ENCODE measurements around the gene NIM1K. TPM values are rescaled to one million over a fixed set of nuclear protein-coding genes. Genes with fewer than 3 reads are reported as not detected.
"Not testable (repeated sequence)": the region's sequence is repeated elsewhere in the genome, so short reads cannot be mapped to it uniquely, and the experiment has no call there.

NIM1K gene
- polyA plus RNA-seq, 12 donors: 0.13 to 0.95 (median 0.36) TPM; not detected in 3

DNA sequence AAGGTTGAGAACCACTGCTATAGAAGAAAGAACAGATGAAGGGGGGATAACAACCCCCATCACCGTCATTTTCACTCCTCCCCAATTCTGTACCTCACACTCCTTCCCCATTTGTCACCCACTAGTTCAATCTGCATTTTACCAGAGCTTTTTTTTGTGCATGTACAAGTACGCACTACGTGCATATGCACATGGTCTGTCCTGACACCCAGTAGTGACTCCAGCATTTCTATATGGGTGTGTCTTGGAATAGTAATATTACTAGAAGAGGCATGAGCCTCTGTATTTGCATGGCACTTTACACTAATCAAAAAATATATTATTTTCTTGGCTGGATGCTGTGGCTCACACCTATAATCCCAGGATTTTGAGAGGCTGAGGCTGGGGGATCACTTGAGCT is 38.7 kb downstream of the NIM1K start:
- no peak for DNase-seq

DNA sequence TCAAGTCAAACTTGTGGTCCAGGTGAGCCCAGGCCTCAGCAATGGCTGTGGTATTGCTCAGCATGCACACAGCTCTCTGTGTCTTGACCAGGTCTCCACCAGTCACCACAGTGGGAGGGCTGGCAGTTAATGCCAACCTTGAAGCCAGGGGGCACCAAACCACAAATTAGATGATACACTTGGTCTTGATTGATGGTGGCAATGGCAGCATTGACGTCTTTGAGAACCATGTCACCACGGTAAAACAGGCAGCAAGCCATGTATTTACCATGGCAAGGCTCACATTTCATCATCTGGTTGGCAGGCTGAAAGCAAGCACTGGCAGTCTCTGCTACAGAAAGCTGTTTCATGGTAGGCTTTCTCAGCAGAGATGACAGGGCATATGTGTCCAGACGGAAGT is 40.0 kb downstream of the NIM1K start:
- no peak for DNase-seq

DNA sequence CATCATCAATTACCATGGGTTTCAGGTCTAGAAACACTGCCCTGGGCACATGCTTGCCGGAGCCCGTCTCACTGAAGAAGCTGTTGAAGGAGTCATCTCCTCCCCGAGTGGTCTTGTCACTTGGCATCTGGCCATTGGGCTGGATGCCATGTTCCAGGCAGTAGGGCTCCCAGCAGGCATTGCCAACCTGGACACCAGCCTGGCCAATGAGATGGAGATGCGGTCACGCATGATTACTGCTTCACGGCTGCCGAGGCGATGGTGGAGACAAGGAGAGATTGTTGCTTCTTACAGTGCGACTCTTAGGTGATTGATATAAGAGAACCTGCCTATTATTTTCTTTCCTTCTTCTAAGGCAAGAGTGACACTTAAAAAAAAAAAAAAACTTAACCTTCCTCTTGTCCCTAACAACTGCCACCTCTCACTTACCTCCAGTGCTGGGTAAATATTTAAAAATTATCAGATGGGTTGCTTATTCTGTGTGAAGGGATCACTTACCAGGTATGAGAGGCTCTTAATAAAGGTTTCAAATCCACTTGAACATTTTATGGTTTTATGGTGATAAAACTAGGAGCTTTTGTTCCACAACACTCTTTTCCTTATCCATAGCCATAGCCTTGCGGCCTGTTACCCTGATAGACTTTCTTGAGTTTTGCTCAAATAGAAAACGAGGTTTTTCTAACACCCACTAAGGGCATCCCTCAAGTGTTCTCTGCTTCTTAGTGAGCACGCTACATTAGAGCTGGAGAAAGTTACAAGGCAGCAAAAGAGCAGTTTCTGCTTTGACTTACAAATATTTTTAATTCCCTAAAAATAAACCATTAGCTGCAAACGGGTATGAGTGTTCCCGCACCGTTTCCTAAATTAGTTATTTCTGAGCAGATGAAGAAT is 41.2 kb downstream of the NIM1K start:
- DNase-seq: no peak

DNA sequence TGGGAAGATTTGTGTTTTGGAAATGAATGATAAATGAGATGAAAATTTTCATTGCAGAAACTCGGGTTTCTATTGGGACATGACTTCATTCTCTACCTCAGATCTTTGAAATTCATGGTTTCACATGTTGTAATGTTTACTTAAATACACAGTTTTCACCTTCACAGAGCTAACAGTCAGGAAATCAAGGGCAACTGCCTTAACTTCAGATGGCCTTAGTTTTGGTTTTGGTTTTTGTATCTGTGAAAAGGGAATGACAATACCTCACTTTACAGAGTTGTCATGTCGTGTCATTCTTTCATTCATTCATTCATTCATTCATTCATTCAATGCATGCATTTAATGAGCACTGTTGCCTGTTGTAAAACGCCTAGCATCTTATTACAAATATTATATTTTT is 41.9 kb downstream of the NIM1K start:
- DNase-seq: no peak

DNA sequence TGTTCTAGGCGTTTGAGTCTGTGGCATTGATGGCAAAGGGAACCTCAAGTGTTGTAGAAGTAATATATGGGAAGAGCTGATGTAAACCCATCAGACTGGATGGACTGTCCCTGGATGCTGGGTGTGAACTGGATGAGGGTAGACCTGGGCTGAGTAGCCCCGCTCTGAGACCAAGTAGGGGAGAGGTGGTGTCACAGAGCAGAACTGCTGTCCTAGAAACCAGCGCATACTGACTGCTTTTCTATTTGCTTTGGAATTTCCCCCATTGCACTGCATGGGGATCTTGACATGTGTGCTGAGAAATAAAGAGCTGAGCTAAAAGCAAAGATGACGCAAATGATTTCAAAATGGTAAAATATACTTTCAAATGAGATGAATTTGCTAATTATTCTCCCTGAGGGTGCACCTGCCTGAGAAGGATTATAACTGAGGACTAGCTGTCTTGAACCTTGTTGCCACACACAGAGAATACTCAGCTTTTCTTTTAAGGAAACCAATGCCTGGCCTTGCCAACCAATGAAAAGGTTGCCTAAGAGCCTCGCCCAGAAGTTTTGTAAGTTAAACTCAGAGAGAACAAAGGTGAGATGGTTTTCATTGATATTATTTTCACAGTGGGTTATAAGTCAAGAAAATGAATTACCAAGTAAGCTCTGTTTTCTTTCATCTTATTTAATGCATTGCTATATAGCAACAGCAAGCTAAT is 44.8 kb downstream of the NIM1K start:
- no peak for DNase-seq

DNA sequence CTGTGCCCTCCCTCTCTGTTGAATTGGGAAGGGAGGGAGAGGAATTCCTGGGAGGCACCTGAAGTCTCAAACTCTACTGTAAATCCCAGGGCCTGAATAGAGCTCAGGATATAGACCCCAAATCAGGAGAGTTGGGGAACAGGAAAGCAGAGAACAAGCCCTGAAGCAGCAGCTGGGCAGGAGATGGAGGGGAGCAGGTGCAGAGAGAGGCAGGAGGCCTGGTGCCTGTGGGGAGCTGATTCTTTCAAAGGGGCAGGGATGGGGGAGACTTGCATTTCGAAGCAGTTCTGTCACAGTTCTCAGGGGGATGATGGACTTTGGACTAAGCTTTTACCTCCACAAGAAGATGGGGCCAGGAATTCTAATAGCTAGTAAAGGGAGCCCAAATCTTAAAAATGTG is 50.2 kb downstream of the NIM1K start:
- no peak for DNase-seq

DNA sequence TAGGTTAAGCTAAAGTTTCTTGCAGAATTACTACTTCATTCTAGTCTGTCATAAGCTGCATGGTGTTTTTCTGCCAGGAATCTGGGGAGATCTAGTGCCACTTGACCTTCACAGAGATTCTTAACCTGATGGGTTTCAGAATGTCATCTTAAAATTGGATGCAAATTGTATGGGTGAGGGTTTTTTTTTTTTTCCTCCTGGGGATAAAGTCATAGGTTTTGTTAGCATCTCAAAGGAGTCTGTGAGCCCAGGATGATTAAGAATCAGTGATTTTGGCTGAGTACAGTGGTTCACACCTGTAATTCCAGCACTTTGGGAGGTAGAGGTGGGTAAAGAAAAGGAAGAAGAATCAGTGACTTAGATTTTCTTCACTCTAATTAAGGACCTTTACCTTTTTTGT is 51.2 kb downstream of the NIM1K start:
- DNase-seq: no peak

DNA sequence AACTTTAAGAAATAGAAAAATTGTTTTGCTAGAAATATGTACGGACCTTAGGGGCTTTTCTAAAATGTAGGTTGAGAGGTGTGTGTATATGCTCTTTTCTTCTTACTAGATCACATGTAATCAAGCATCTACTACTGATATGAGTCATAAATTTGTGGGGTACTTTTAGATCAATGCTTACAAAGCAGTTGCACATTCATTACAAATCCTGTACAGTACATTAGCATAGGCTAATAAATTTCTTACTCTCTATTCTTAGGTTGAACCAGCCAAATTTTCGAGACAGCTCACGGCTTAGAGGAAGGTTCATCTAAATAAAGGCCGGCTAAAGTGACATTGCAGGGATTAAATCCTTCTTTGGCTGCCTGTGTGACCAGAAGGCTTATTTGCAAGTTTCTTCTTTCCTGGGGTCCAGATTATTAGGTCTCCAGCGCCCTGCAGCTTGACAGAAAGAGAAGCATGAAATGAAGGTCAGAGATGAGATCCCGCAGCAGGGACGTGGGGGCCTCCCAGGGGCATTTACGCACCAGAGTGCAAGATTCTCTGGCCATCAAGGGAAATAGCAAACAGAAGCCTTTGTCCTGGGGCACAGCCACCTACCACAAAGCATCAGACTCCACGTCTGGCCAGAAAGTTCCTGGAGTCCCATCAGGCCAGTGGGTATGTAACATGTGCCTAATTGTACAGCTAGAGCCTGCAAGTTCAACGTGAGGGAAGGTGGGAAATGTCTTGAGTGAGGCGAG is 53.0 kb downstream of the NIM1K start:
- no peak for DNase-seq

DNA sequence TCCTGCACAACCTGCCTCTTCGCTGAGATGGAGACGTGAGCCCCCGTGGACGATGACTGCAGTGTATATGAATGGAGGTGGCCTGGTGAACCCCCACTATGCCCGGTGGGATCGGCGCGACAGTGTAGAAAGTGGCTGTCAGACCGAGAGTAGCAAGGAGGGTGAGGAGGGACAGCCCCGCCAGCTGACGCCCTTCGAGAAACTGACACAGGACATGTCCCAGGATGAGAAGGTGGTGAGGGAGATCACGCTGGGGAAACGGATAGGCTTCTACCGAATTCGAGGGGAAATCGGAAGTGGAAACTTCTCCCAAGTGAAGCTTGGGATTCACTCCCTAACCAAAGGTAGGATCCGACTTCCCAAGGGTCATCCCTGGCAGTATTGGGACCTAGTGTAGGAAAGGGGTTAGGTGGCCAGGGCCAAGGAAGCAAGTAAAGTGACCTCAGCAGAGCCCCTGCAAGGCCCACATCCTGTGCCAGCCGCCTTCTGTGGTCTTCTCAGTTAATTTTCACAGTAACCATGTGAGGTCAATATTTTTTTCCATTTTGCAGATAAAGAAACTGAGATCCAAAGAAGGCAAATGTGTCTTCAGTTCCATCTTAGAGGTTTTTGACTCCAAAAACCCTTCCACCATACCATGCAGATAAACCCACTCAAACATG is 53.8 kb downstream of the NIM1K start:
- DNase-seq: no peak

DNA sequence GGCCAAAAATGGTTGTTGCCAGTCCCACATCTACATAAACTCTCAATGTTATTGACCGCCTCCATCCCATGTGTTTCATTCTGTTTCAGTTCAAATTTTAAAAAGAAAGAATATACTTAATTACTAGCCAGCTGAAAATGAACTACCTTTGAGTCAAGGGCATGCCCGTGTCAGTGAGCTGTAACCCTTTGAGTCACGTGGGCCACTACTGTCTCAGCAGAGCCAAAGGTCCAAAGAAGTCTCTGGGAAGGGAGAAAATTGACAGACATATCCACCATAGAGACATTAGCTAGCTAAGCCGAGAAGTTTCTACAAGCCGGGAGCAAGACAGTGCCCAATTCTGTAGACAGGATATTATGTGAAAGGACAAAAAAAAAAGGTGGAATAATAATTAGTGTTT is 59.7 kb downstream of the NIM1K start:
- DNase-seq: no peak

DNA sequence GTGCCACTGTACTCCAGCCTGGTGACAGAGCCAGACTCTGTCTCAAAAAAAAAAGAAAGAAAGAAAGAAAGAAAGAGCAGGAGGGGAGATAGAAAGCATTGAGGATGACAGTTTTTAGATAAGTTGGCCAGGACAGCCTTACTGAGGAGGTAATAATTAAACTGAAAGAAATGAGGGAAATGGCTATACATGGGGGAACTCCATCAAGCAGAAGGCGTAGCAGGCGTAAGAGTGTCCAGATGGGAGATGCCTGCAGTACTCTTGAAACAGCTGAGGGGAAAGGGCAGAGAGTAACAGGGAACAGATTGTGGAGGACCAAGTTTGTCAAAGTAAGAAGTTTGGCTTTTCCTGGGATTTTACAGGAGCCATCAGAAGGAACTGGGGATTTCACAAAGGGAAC is 63.7 kb downstream of the NIM1K start:
- DNase-seq: no peak

DNA sequence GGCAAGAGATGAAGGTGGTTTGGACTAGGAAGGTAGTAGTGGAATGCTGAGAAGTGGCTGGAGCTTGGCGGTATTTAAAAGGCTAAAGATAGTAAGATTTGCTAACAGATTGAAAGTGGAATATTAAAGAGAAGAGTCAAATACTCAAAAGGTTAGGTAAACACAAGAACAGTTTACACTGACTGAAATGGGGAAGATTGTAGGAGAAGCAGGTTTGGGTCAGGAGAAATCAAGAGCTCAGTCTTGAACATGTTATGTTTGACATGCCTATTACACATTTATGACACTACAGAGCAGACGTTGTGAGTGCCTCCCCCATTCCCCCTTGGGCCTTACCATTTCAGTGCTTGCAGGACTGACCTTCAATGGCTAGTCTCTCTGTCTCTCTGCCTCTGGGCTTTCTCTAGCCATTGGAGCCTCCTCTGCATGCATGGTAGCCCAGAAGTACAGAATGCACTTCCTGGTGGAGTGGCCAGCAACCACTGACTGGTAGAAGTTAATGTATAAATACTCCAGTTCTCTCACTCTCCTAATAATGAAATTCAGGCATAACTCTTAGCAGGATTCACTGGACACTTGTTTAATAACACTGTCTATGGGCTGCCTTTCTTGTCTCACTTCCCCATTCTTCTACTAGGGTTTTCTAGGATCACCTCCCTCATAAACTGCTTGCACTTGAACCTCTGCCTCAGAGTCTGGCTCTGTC is 64.4 kb downstream of the NIM1K start:
- DNase-seq: no peak

DNA sequence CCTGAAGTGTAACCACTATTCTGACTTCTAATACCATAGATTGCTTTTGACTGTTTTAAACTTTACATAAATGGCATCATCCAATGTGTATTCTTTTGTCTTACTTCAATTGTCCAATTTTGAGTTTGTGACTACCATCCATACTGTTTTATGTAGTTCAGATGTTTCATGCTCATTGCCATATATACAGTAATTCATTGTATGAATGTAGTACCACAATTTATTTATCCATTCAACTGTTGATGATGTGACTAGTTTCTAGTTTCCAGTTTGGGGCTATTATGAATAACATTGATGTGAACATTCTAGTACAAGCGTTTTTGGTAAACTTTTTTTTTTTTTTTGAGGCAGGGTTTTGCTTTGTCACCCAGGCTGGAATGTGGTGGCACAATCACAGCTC is 66.1 kb downstream of the NIM1K start:
- no peak for DNase-seq

DNA sequence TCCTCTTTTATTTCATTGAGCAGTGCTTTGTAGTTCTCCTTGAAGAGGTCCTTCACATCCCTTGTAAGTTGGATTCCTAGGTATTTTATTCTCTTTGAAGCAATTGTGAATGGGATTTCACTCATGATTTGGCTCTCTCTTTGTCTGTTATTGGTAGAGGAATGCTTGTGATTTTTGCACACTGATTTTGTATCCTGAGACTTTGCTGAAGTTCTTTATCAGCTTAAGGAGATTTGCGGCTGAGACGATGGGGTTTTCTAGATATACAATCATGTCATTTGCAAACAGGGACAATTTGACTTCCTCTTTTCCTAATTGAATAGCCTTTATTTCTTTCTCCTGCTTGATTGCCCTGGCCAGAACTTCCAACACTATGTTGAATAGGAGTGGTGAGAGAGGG is 70.2 kb downstream of the NIM1K start:
- DNase-seq: not testable (repeated sequence)

DNA sequence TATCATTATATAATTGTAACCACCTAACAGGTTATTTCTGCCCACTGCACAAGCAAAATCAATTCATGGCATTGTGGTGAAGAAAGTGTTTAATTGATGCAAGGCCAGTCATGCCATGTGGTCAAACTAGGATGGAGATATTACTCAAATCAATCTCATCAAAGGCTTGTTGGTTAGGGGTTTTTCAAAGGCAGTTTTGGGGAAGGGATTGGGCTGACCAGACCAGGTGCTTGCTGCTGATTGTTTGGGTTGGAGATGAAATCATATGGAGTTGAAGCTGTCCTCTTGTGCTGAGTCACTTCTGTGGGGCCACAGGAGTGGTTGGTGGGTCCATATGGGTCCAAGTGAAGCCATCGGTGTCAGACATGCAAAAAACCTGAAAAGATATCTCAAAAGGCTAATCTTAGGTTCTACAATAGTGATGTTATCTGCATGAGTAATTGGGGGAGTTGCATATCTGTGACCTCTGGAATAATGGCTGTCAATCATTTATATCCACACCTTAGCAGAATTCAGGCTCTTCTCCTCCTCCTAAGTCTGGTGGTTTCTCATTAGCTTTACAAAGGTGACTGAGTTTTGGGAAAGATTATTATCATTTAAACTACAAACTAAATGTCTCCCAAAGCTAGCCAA is 76.3 kb downstream of the NIM1K start:
- DNase-seq: no peak

DNA sequence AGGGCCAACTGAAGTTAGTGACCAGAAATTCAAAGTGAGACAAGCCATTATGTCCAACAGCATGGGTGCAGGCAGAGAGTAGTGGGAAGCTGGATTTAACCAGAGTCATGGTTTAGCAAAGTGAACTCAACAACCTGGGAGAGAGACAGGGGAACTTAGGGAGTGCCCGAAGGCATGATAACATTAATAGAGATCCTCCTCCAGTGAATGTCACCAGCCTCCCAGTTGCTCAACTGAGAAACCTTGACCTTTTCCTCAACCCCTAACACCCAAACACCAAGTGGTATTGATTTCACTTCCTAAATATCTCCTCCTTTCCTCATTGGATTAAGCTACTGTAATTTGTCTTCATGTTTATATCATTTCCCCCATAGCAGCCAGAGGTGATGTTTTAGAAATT is 78.6 kb downstream of the NIM1K start:
- no peak for DNase-seq

DNA sequence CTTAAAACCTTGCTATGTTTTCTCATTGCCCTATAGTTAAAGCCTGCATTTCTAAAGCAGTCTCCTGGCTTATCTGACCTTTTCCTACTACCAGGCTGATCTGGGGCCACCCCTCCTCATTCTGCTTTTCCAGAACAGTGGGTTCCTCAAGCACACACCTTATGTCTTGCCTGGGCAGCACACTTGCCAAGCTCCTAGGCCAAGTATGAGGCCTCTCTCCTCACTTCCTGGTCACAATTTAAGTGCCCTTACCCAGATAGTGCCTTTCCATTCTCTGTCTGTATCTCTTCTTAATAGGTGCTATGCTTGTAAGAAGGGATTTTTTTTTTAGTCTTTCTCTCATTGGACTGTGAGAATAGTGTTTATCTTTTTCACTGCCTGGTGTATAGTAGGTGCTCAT is 81.5 kb downstream of the NIM1K start:
- DNase-seq: no peak

DNA sequence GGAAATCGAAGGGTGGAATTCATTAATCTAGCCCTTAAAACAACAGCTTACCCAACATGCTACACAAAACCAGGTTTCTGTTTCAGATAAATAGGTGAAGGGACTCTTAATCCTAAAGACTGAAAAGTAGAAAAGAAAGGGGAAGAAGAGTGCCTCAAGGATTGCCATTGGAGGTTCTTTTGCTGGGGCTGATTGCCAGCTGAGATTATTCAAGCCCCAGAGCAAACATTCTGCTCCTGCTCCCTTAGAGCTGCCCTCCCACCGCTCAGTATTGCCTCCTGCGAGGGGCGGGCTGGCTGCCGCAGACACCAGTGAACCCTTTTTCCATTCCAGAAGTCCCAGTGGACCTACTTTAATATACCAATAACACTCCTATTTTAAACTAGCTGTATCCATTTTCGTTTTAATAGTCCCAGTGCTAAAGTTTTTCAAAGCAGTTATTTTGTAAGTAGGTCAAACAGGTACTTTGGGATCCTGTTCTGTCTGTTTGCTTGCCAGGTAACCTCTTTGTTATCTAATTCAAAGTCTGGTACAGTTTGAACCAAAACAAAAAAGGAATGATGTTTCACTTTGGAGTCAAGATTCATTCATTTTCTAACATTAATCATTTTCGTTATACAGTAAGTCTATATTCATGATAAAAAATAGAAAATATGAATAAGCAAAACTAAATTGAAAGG is 82.5 kb downstream of the NIM1K start:
- no peak for DNase-seq

DNA sequence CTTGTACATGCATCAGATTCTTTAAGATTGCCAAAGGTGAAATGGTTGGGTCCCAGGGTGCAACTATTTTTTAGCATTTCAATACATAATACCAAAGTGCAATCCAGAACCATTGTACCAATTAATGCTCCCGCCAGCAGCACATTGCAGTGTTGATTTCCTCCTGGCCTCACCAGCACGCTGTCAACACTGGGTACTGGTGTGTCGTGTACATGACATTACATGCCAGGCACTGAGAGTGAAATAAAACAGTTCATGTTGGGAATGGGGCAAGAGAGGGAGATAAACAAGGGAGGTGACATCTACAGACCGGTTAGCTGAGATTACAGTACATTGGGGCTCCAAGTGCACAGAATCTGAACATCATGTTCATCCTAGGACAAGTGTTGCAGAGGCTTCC is 83.4 kb downstream of the NIM1K start:
- DNase-seq: no peak

DNA sequence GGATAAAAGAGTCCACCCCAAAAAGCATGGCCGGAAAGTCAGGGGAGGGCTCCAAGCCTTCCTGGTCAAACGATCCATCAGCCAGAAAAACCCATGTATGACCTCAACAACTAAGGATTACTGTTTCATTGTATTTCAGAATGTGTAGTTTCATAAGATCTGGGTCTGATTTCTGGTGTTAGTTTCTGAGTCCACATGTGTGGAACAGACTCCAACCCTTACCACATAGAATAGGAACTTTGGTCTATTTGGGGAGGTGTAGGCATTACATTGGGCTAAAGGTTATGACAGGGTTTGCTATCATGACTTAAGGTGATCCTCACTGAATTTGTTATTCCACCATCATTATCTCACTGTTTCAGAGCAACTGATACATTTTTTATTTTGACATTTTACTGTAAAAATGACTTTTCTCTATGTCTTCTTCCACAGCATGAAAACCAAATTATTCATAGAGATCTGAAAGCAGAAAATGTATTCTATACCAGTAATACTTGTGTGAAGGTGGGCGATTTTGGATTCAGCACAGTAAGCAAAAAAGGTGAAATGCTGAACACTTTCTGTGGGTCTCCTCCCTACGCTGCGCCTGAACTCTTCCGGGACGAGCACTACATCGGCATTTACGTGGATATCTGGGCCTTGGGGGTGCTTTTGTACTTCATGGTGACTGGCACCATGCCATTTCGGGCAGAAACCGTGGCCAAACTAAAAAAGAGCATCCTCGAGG is 87.7 kb downstream of the NIM1K start:
- DNase-seq: no peak

All from muscle of arm (tissue), 12 donors.